ENCODE data around the gene POU3F3. TPM values are rescaled to one million over a fixed set of nuclear protein-coding genes. Genes with fewer than 3 reads are reported as not detected.

Gene POU3F3
- total and polyA plus RNA-seq, 2 of the 8 experiments (the other 6 are each of a cell fraction or from before 2014, with no cell fraction given) = 0.09 TPM; not detected in 1

GRCh38 chr2:104888489-104889258 lies 34.8 kb downstream of the POU3F3 start:
- H2AFZ ChIP-seq (ENCODE audit: low read length) = no peak overlapping the region
- no peak overlapping the region for H3K23ac ChIP-seq (ENCODE audit: insufficient read length)
- H3K4me3 ChIP-seq (ENCODE audit: extremely low read depth in 1 of 4, insufficient read depth in 2 of 4, low read depth in 3 of 4, low read length in 4 of 4) = no peak overlapping the region
- no peak overlapping the region for H4K8ac ChIP-seq (ENCODE audit: extremely low read depth, insufficient read depth, low read length)
- no peak overlapping the region for H2BK5ac ChIP-seq (ENCODE audit: low read depth, low read length)
- H2AK5ac ChIP-seq (ENCODE audit: low read depth, low read length) = no peak overlapping the region
- 83 to 100% methylated on average over 1 to 7 of the region's 7 CpGs for WGBS, 2 experiments (ENCODE audit: extremely low coverage in 1 of 2, insufficient coverage in 1 of 2, insufficient read length in 1 of 2, insufficient replicate concordance in 2 of 2, low coverage in 1 of 2, low lambda C conversion rate in 2 of 2, missing lambda C conversion rate in 1 of 2)
- no peaks in the 10 kb centered on the region for H4K20me1 ChIP-seq (replicated peaks in 1 of 2; ENCODE audit: control insufficient read depth in 1 of 2, insufficient read depth in 2 of 2, low read length in 2 of 2)
- H3K4me2 ChIP-seq (ENCODE audit: insufficient read depth in 1 of 2, low read depth in 2 of 2, low read length in 2 of 2) = no peak overlapping the region
- H3K4ac ChIP-seq (replicated peaks; ENCODE audit: insufficient read length, low read depth, low read length) = no peak overlapping the region
- no peak overlapping the region for H2BK12ac ChIP-seq (ENCODE audit: low read depth, low read length)
- no peaks in the 10 kb centered on the region for H3K79me1 ChIP-seq (ENCODE audit: low read depth, low read length)
- H3K27me3 ChIP-seq (replicated peaks in 1 of 4; ENCODE audit: control insufficient read depth in 3 of 4, extremely low read depth in 1 of 4, insufficient read depth in 3 of 4, low read length in 3 of 4) = no peaks in the 10 kb centered on the region
- H3K9me3 ChIP-seq (ENCODE audit: insufficient read depth in 2 of 2, low read depth in 1 of 2, low read length in 1 of 2) = no peaks in the 10 kb centered on the region
- POLR2A ChIA-PET (ENCODE audit: partially characterized antibody) = interaction anchor here (0.7 kb wide), 1 partner anchor 17 kb away, joined by 3 read pairs; no protein-coding TSS in a partner anchor
- H3K79me2 ChIP-seq (ENCODE audit: control insufficient read depth in 1 of 2, insufficient read depth in 2 of 2, low read length in 2 of 2) = no peaks in the 10 kb centered on the region
- no peak overlapping the region for H3K18ac ChIP-seq (ENCODE audit: extremely low read depth, low read length)
- H3K9ac ChIP-seq (replicated peaks in 1 of 4; ENCODE audit: extremely low read depth in 1 of 4, low read depth in 3 of 4, low read length in 3 of 4) = no peak overlapping the region
- H2BK20ac ChIP-seq (ENCODE audit: low read length) = no peak overlapping the region
- no peak overlapping the region for H4K5ac ChIP-seq (ENCODE audit: insufficient read length, low read depth, low read length)
- TF ChIP-seq ASH2L (IDR thresholded peaks at IDR 0.05; ENCODE audit: low read length) = no peak
- no peak for TF ChIP-seq CTBP2 (IDR thresholded peaks at IDR 0.05; ENCODE audit: borderline replicate concordance, insufficient read depth, insufficient read length, low read length)
- no peak for TF ChIP-seq HDAC2 (IDR thresholded peaks at IDR 0.05; ENCODE audit: borderline replicate concordance in 1 of 2, low read depth in 2 of 2, low read length in 2 of 2)
- TF ChIP-seq KDM1A (IDR thresholded peaks at IDR 0.05; ENCODE audit: borderline replicate concordance, low read length) = no peak
- no peak for TF ChIP-seq ZNF274 (IDR thresholded peaks at IDR 0.05; ENCODE audit: borderline replicate concordance, extremely low read depth, low read length)
- TF ChIP-seq CEBPB (IDR thresholded peaks at IDR 0.05; ENCODE audit: low read depth, low read length) = no peak
- no peak for TF ChIP-seq RAD21 (IDR thresholded peaks at IDR 0.05 in 1 of 2, conservative IDR thresholded peaks at IDR 0.05 in 1 of 2; ENCODE audit: low read depth in 2 of 2, low read length in 2 of 2)
- TF ChIP-seq YY1 (IDR thresholded peaks at IDR 0.05; ENCODE audit: low read depth, low read length) = no peak
- FAIRE-seq (no peak), DNase-seq (ENCODE audit: low read depth in 1 of 2, low spot score in 2 of 2) (no peak)
- no peaks in the 10 kb centered on the region; a peak in 1 of 7 replicates for H3K4me1 ChIP-seq (replicated peaks in 1 of 4; ENCODE audit: control insufficient read depth in 3 of 4, insufficient read depth in 4 of 4, low read length in 3 of 4)
- no peak overlapping the region for H2BK120ac ChIP-seq (replicated peaks; ENCODE audit: low read depth, low read length)
- no peak overlapping the region for H3K14ac ChIP-seq (ENCODE audit: insufficient read length)
- no peak overlapping the region for H3K56ac ChIP-seq (replicated peaks; ENCODE audit: insufficient read length, low read depth, low read length)
- no peak overlapping the region for H4K91ac ChIP-seq (replicated peaks; ENCODE audit: insufficient read length, low read length)
- no peaks in the 10 kb centered on the region for H3K23me2 ChIP-seq (ENCODE audit: low read depth, low read length)
- H3K27ac ChIP-seq (ENCODE audit: low read depth, low read length) = no peak overlapping the region
- H3K36me3 ChIP-seq (ENCODE audit: control insufficient read depth in 2 of 4, insufficient read depth in 4 of 4, low read length in 3 of 4) = no peaks in the 10 kb centered on the region
- no peak overlapping the region for H2BK15ac ChIP-seq (ENCODE audit: low read length)
- CTCF ChIA-PET (ENCODE audit: partially characterized antibody) = interaction anchor here (1.2 kb wide), 1 partner anchor 39 kb away, joined by 3 read pairs; no protein-coding TSS in a partner anchor
